Brain pericyte (primary cell): ENCODE data around the gene OGFOD2.
"Not testable (repeated sequence)": the region's sequence is repeated elsewhere in the genome, so short reads cannot be mapped to it uniquely, and the experiment has no call there.

Experiments used
- DNase-seq: peaks from one replicate; pipeline ENCODE4 v3.0.0-alpha.2; 2012; ENCODE audit warnings: low read depth, low spot score

Gene OGFOD2

GRCh38 chr12:122974892-122975789 lies at the start of gene OGFOD2:
Gene OGFOD2, plus strand, starts transcription at chr12:122975244. Its CDS starts 8 bp downstream, at chr12:122975252.
- DNase-seq = peak; percentile 57

GRCh38 chr12:122927756-122928403 lies 47.2 kb upstream of the OGFOD2 start:
- DNase-seq = no peak

GRCh38 chr12:122928404-122929147 lies 46.5 kb upstream of the OGFOD2 start:
- no peak for DNase-seq

- no peak for DNase-seq
Observed at GRCh38 chr12:122929148-122929538, 45.9 kb upstream of the OGFOD2 start.

GRCh38 chr12:122929812-122930211 lies 45.2 kb upstream of the OGFOD2 start:
- DNase-seq = no peak

GRCh38 chr12:122932207-122932606 lies 42.8 kb upstream of the OGFOD2 start:
- DNase-seq = no peak

- no peak for DNase-seq
Observed at GRCh38 chr12:122934722-122935121, 40.3 kb upstream of the OGFOD2 start.

- DNase-seq = no peak
Observed at GRCh38 chr12:122935318-122935717, 39.7 kb upstream of the OGFOD2 start.

- no peak for DNase-seq
Observed at GRCh38 chr12:122937622-122938091, 37.4 kb upstream of the OGFOD2 start.

GRCh38 chr12:122939125-122939524 lies 35.9 kb upstream of the OGFOD2 start:
- no peak for DNase-seq

GRCh38 chr12:122941351-122941750 lies 33.7 kb upstream of the OGFOD2 start:
- not testable (repeated sequence) for DNase-seq

GRCh38 chr12:122942637-122943036 lies 32.4 kb upstream of the OGFOD2 start:
- DNase-seq = no peak

GRCh38 chr12:122943196-122943595 lies 31.8 kb upstream of the OGFOD2 start:
- DNase-seq = no peak

GRCh38 chr12:122944605-122945592 lies 30.1 kb upstream of the OGFOD2 start:
- no peak for DNase-seq

GRCh38 chr12:122946690-122947341 lies 28.2 kb upstream of the OGFOD2 start:
- peak; percentile 81 for DNase-seq

GRCh38 chr12:122947352-122947792 lies 27.7 kb upstream of the OGFOD2 start:
- no peak for DNase-seq

GRCh38 chr12:122948605-122949004 lies 26.4 kb upstream of the OGFOD2 start:
- DNase-seq = no peak

GRCh38 chr12:122949405-122949804 lies 25.6 kb upstream of the OGFOD2 start:
- DNase-seq = no peak

GRCh38 chr12:122949816-122950675 lies 25.0 kb upstream of the OGFOD2 start:
- no peak for DNase-seq
